H1 (cell line): ENCODE measurements around the gene PPA2. TPM values are rescaled to one million over a fixed set of nuclear protein-coding genes. Genes with fewer than 3 reads are reported as not detected.

ENCODE experiments used
- CTCF ChIA-PET: fragments of 300-600 bp; sonication (Branson Sonifier 250); formaldehyde crosslinking; loops from one replicate; lab custom pipeline; 2021; ENCODE audit not compliant: partially characterized antibody; lab: Charles Lee
- POLR2A ChIA-PET: fragments of 300-600 bp; sonication (Branson Sonifier 250); formaldehyde crosslinking; loops from one replicate; lab custom pipeline; 2021; ENCODE audit warnings: inconsistent platforms; ENCODE audit not compliant: partially characterized antibody; lab: Charles Lee
- DNase-seq, 2 experiments: peaks; one replicate each; pipeline versions ENCODE4 v3.0.0 to v3.0.0-alpha.2; 2010 to 2022; ENCODE audit warnings: low spot score in 2 of 2, low read depth in 1 of 2, mixed read lengths in 1 of 2
- FAIRE-seq: peaks from 2 replicates; lab custom pipeline; 2011; peaks lifted over from hg19 to GRCh38; lab: Jason Lieb, UNC
- H2AFZ ChIP-seq: 2 replicates; pipeline ENCODE4 v1.8.1; 2012; ENCODE audit warnings: low read length, inconsistent platforms
- H2AK5ac ChIP-seq: 2 replicates; pipeline ENCODE4 v1.6.1; 2013; ENCODE audit warnings: low read depth, low read length
- H2BK120ac ChIP-seq: replicated peaks from 2 replicates; pipeline ENCODE3; 2013; ENCODE audit warnings: low read depth, low read length, inconsistent platforms
- H2BK12ac ChIP-seq: 2 replicates; pipeline ENCODE4 v1.6.1; 2013; ENCODE audit warnings: low read depth, low read length
- H2BK15ac ChIP-seq: 2 replicates; pipeline ENCODE4 v1.6.1; 2013; ENCODE audit warnings: low read length
- H2BK20ac ChIP-seq: 2 replicates; pipeline ENCODE4 v1.6.1; 2013; ENCODE audit warnings: low read length
- H2BK5ac ChIP-seq: 2 replicates; pipeline ENCODE4 v1.6.1; 2013; ENCODE audit warnings: low read depth, low read length
- H3K14ac ChIP-seq: 2 replicates; pipeline ENCODE4 v1.6.1; 2013; ENCODE audit warnings: inconsistent platforms; ENCODE audit not compliant: insufficient read length
- H3K18ac ChIP-seq: 2 replicates; pipeline ENCODE4 v1.6.1; 2013; ENCODE audit warnings: low read length; ENCODE audit errors: extremely low read depth
- H3K23ac ChIP-seq: 2 replicates; pipeline ENCODE4 v1.6.1; 2013; ENCODE audit warnings: inconsistent platforms; ENCODE audit not compliant: insufficient read length
- H3K23me2 ChIP-seq: 2 replicates; pipeline ENCODE4 v1.6.1; 2013; ENCODE audit warnings: low read depth, low read length
- H3K27ac ChIP-seq: 2 replicates; pipeline ENCODE4 v1.6.1; 2011; ENCODE audit warnings: low read depth, low read length, inconsistent platforms
- H3K27me3 ChIP-seq, 4 experiments: replicated peaks in 1 of 4; 1 replicate in 1 of 4; 2 replicates in 3 of 4; pipeline versions ENCODE4 v1.6.1 to v1.8.1; 2011 to 2013; ENCODE audit warnings: low read length in 3 of 4, mild to moderate bottlenecking in 3 of 4, inconsistent platforms in 2 of 4, mixed read lengths in 2 of 4, moderate library complexity in 1 of 4; ENCODE audit not compliant: control insufficient read depth in 3 of 4, insufficient read depth in 3 of 4; ENCODE audit errors: extremely low read depth in 1 of 4
- H3K36me3 ChIP-seq, 4 experiments: 2 replicates each; pipeline versions ENCODE4 v1.6.1 to v1.8.1; 2011 to 2013; ENCODE audit warnings: mild to moderate bottlenecking in 4 of 4, low read length in 3 of 4, moderate library complexity in 2 of 4, control low read depth in 1 of 4, inconsistent platforms in 1 of 4; ENCODE audit not compliant: insufficient read depth in 4 of 4, control insufficient read depth in 2 of 4
- H3K4ac ChIP-seq: replicated peaks from 2 replicates; pipeline ENCODE3; 2013; ENCODE audit warnings: low read length, low read depth, mixed read lengths, inconsistent platforms; ENCODE audit not compliant: insufficient read length
- H3K4me1 ChIP-seq, 4 experiments: replicated peaks in 1 of 4; 1 replicate in 1 of 4; 2 replicates in 3 of 4; pipeline versions ENCODE4 v1.6.1 to v1.8.1; 2011 to 2013; ENCODE audit warnings: low read length in 3 of 4, inconsistent platforms in 2 of 4, mixed read lengths in 1 of 4; ENCODE audit not compliant: insufficient read depth in 4 of 4, control insufficient read depth in 3 of 4
- H3K4me2 ChIP-seq, 2 experiments: 2 replicates each; pipeline versions ENCODE4 v1.6.1 to v1.8.1; 2011 to 2013; ENCODE audit warnings: low read depth in 2 of 2, low read length in 2 of 2, control low read depth in 1 of 2, inconsistent platforms in 1 of 2, mild to moderate bottlenecking in 1 of 2; ENCODE audit not compliant: insufficient read depth in 1 of 2
- H3K4me3 ChIP-seq, 4 experiments: fragments of 200-600, 300-600 bp in 1 of 4; sonication (generic), shearing (Covaris generic), sonication (Bioruptor Twin) in 1 of 4; 2 replicates each; pipeline versions ENCODE4 v1.5.1 to v1.8.1; 2011 to 2016; ENCODE audit warnings: low read length in 4 of 4, low read depth in 3 of 4, control low read depth in 2 of 4, inconsistent platforms in 2 of 4, mild to moderate bottlenecking in 2 of 4, mixed read lengths in 1 of 4, moderate library complexity in 1 of 4; ENCODE audit not compliant: insufficient read depth in 2 of 4; ENCODE audit errors: extremely low read depth in 1 of 4
- H3K56ac ChIP-seq: replicated peaks from 2 replicates; pipeline ENCODE3; 2013; ENCODE audit warnings: low read depth, mild to moderate bottlenecking, mixed read lengths, low read length, inconsistent platforms; ENCODE audit not compliant: insufficient read length
- H3K79me1 ChIP-seq: 2 replicates; pipeline ENCODE4 v1.6.1; 2013; ENCODE audit warnings: low read depth, low read length, control low read depth
- H3K79me2 ChIP-seq, 2 experiments: 2 replicates each; pipeline versions ENCODE4 v1.6.1 to v1.8.1; 2012 to 2013; ENCODE audit warnings: low read length in 2 of 2, mild to moderate bottlenecking in 2 of 2, inconsistent platforms in 1 of 2; ENCODE audit not compliant: insufficient read depth in 2 of 2, control insufficient read depth in 1 of 2
- H3K9ac ChIP-seq, 4 experiments: replicated peaks in 1 of 4; 1 replicate in 1 of 4; 2 replicates in 3 of 4; pipeline versions ENCODE4 v1.6.1 to v1.8.1; 2011 to 2013; ENCODE audit warnings: low read depth in 3 of 4, low read length in 3 of 4, control low read depth in 2 of 4, mild to moderate bottlenecking in 2 of 4, moderate library complexity in 2 of 4, inconsistent platforms in 1 of 4; ENCODE audit errors: extremely low read depth in 1 of 4
- H3K9me3 ChIP-seq, 2 experiments: 2 replicates each; pipeline versions ENCODE4 v1.6.1 to v1.8.1; 2012 to 2013; ENCODE audit warnings: mild to moderate bottlenecking in 2 of 2, moderate library complexity in 2 of 2, control low read depth in 1 of 2, inconsistent platforms in 1 of 2, low read depth in 1 of 2, low read length in 1 of 2, mixed read lengths in 1 of 2; ENCODE audit not compliant: insufficient read depth in 2 of 2
- H4K20me1 ChIP-seq, 2 experiments: replicated peaks in 1 of 2; 2 replicates each; pipeline versions ENCODE3 to v1.8.1; 2011 to 2013; ENCODE audit warnings: inconsistent platforms in 2 of 2, low read length in 2 of 2, mild to moderate bottlenecking in 1 of 2; ENCODE audit not compliant: insufficient read depth in 2 of 2, control insufficient read depth in 1 of 2
- H4K5ac ChIP-seq: 2 replicates; pipeline ENCODE4 v1.6.1; 2013; ENCODE audit warnings: low read length, low read depth, mixed read lengths, inconsistent platforms; ENCODE audit not compliant: insufficient read length
- H4K8ac ChIP-seq: 2 replicates; pipeline ENCODE4 v1.8.0; 2013; ENCODE audit warnings: mild to moderate bottlenecking, moderate library complexity, low read length, inconsistent platforms; ENCODE audit not compliant: insufficient read depth; ENCODE audit errors: extremely low read depth
- H4K91ac ChIP-seq: replicated peaks from 2 replicates; pipeline ENCODE3; 2013; ENCODE audit warnings: low read length, mixed read lengths, inconsistent platforms; ENCODE audit not compliant: insufficient read length
- ASH2L ChIP-seq: fragments of 200-600, 300-600 bp; sonication (generic); IDR thresholded peaks from one replicate; pipeline ENCODE4 v1.7.1; 2017; ENCODE audit warnings: low read length
- ATF3 ChIP-seq: IDR thresholded peaks from 2 replicates; pipeline ENCODE4 v1.6.1; 2011; ENCODE audit warnings: low read depth, mild to moderate bottlenecking, low read length; ENCODE audit not compliant: insufficient read depth
- BACH1 ChIP-seq: IDR thresholded peaks from 2 replicates; pipeline ENCODE4 v1.6.1; 2012; ENCODE audit warnings: low read length, improper control_type of control experiment
- CHD1 ChIP-seq: IDR thresholded peaks from 2 replicates; pipeline ENCODE4 v1.6.1; 2012; ENCODE audit warnings: low read depth, low read length, improper control_type of control experiment
- CREB1 ChIP-seq: IDR thresholded peaks from 2 replicates; pipeline ENCODE4 v1.6.1; 2012; ENCODE audit warnings: inconsistent platforms
- EGR1 ChIP-seq: IDR thresholded peaks from 2 replicates; pipeline ENCODE4 v1.6.1; 2011; ENCODE audit warnings: low read depth, low read length, borderline replicate concordance
- JUN ChIP-seq: IDR thresholded peaks from 2 replicates; pipeline ENCODE4 v1.6.1; 2011; ENCODE audit warnings: low read depth, mild to moderate bottlenecking, improper control_type of control experiment, low read length
- KDM1A ChIP-seq: fragments of 200-600, 300-600 bp; sonication (generic); IDR thresholded peaks from 2 replicates; pipeline ENCODE4 v1.7.1; 2016; ENCODE audit warnings: mild to moderate bottlenecking, low read length, borderline replicate concordance
- KDM4A ChIP-seq: IDR thresholded peaks from one replicate; pipeline ENCODE4 v1.7.1; 2012; ENCODE audit warnings: low read depth, mild to moderate bottlenecking, moderate library complexity, low read length, inconsistent platforms; ENCODE audit not compliant: severe bottlenecking
- RXRA ChIP-seq: IDR thresholded peaks from 2 replicates; pipeline ENCODE4 v1.6.1; 2011; ENCODE audit warnings: low read depth, mild to moderate bottlenecking, low read length, moderate library complexity; ENCODE audit not compliant: insufficient read depth
- WGBS, 2 experiments: shearing (Covaris generic) in 1 of 2; methylation state at CpG; one replicate each; pipeline versions ENCODE4 v1.1.6 to v1.1.7; 2013 to 2015; ENCODE audit warnings: low lambda C conversion rate in 2 of 2, mixed read lengths in 2 of 2, inconsistent platforms in 1 of 2, low coverage in 1 of 2, missing lambda C conversion rate in 1 of 2; ENCODE audit not compliant: insufficient replicate concordance in 2 of 2, insufficient coverage in 1 of 2, insufficient read length in 1 of 2; ENCODE audit errors: extremely low coverage in 1 of 2, missing lambda C conversion rate in 1 of 2; 5-methylcytosine and 5-hydroxymethylcytosine counted together
- polyA plus RNA-seq, 7 experiments: library from polyadenylated mRNA; depleted of rRNA in 3 of 7; stranded (reverse) in 5 of 7; unstranded in 2 of 7; fragments of >200 nt in 5 of 7; fragments of 200-250 nt in 2 of 7; gene quantifications; 1 replicate in 5 of 7; 2 replicates in 1 of 7; 4 replicates in 1 of 7; pipeline versions ENCODE4 v1.2.1 to v1.2.3, GENCODE V29; 2011 to 2013; ENCODE audit warnings: missing spikeins in 2 of 7, mixed read lengths in 2 of 7
- total RNA-seq: library from RNA; stranded (reverse); fragmentation: NEBNext Ultra II Directional; extraction: Animal tissue kit (Norgen Biotek cat#: 25700); gene quantifications from 2 replicates; pipeline ENCODE4 v1.2.1, GENCODE V29; 2021
- TF ChIP-seq, protein P1 (sequence below): IDR thresholded peaks from 2 replicates; pipeline ENCODE4 v1.6.1; 2011; ENCODE audit warnings: low read length, improper control_type of control experiment

Gene PPA2
- total and polyA plus RNA-seq, 2 of the 8 experiments (the other 6 are each of a cell fraction or from before 2014, with no cell fraction given) = 24.9 to 62.7 TPM

- no peak overlapping the region for H2BK15ac ChIP-seq
- H4K8ac ChIP-seq = no peak overlapping the region
- H3K36me3 ChIP-seq = peaks cover 0 to 24% (median 0%) of the 10 kb centered on the region in 4 experiments; a peak in 1 of 8 replicates
- no peaks in the 10 kb centered on the region for H3K4me1 ChIP-seq
- H3K9me3 ChIP-seq = 0 out of 4 replicates have a peak, but pooled peaks cover 0 to 5% of the 10 kb centered on the region in 2 experiments
- no peak overlapping the region for H2BK120ac ChIP-seq
- H3K23ac ChIP-seq = no peak overlapping the region
- ChIA-PET POLR2A (interaction anchor here (1.2 kb wide), 1 partner anchor 16 kb away, joined by 3 read pairs; no protein-coding TSS in a partner anchor), CTCF (interaction anchor here (1.0 kb wide), 1 partner anchor 12 kb away, joined by 4 read pairs; no protein-coding TSS in a partner anchor)
- H3K56ac ChIP-seq = no peak overlapping the region
- H3K4me3 ChIP-seq = no peak overlapping the region
- H2BK20ac ChIP-seq = no peak overlapping the region
- no peak overlapping the region for H3K18ac ChIP-seq
- no peak overlapping the region for H4K5ac ChIP-seq
- 92% methylated on average over 12 of the region's 12 CpGs; no CpG with 5 or more reads in 1 of the 2 experiments for WGBS, 2 experiments
- H4K91ac ChIP-seq = no peak overlapping the region
- H2BK12ac ChIP-seq = no peak overlapping the region
- H4K20me1 ChIP-seq = no peaks in the 10 kb centered on the region
- no peak overlapping the region for H3K14ac ChIP-seq
- H3K23me2 ChIP-seq = no peaks in the 10 kb centered on the region
- H3K27ac ChIP-seq = no peak overlapping the region
- H3K4ac ChIP-seq = no peak overlapping the region
- TF ChIP-seq KDM4A = no peak
- no peak for TF ChIP-seq BACH1
- TF ChIP-seq KDM1A = no peak
- TF ChIP-seq RXRA = no peak
- no peak for TF ChIP-seq ASH2L
- no peak for TF ChIP-seq JUN
- no peak for TF ChIP-seq CHD1
- no peak for TF ChIP-seq EGR1
- no peak for TF ChIP-seq CREB1
- TF ChIP-seq, protein P1, sequence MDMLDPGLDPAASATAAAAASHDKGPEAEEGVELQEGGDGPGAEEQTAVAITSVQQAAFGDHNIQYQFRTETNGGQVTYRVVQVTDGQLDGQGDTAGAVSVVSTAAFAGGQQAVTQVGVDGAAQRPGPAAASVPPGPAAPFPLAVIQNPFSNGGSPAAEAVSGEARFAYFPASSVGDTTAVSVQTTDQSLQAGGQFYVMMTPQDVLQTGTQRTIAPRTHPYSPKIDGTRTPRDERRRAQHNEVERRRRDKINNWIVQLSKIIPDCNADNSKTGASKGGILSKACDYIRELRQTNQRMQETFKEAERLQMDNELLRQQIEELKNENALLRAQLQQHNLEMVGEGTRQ = no peak
- no peak for TF ChIP-seq ATF3
- TF ChIP-seq, all 59 proteins: peak for 0
- H2BK5ac ChIP-seq = no peak overlapping the region
- no peak for DNase-seq
- H3K79me2 ChIP-seq = no peaks in the 10 kb centered on the region
- H2AK5ac ChIP-seq = no peak overlapping the region
- H3K4me2 ChIP-seq = no peak overlapping the region
- H2AFZ ChIP-seq = no peak overlapping the region
- H3K27me3 ChIP-seq = no peaks in the 10 kb centered on the region
- H3K79me1 ChIP-seq = no peaks in the 10 kb centered on the region
- no peak for FAIRE-seq
- H3K9ac ChIP-seq = no peak overlapping the region
These were observed 47.5 kb downstream of the PPA2 start for GRCh38 chr4:105426187-105426897.
